Germinal center (tissue), 1 donor: ENCODE results near the gene PRR14.
"Not testable (repeated sequence)": the region's sequence is repeated elsewhere in the genome, so short reads cannot be mapped to it uniquely, and the experiment has no call there.

Experiments used
- DNase-seq: peaks from one replicate; pipeline ENCODE4 v3.0.0; 2012; ENCODE audit warnings: mixed read lengths, low spot score

PRR14 gene

DNA sequence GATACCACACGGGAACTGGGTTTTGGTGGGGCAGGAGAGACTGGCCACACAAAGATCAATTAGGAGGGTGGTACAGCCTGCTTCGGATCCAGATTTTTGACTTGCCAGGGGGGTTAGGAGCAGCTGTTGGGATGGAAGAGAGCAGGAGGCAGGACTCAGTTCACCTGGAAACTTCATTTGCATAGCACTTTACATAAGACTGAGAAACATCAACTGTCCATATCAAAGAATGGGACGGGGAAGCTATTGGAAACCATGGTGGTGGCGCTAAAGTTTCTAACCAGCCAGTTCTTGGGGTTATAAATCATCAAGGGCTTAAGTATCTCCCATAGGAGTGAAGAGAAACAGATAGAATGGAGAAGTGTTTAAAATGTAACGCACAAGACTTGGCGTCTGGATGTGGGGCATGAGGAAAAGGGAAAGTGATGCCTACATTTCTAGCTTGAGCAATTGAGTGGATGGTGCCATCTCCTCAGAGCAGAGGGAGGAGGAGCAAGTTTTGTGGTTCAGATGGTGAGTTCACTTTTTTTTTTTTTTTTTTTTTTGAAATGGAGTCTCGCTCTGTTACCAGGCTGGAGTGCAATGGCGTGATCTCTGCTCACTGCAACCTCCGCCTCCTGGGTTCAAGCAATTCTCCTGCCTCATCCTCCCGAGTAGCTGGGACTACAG is 41.8 kb downstream of the PRR14 start:
- DNase-seq = no peak

DNA sequence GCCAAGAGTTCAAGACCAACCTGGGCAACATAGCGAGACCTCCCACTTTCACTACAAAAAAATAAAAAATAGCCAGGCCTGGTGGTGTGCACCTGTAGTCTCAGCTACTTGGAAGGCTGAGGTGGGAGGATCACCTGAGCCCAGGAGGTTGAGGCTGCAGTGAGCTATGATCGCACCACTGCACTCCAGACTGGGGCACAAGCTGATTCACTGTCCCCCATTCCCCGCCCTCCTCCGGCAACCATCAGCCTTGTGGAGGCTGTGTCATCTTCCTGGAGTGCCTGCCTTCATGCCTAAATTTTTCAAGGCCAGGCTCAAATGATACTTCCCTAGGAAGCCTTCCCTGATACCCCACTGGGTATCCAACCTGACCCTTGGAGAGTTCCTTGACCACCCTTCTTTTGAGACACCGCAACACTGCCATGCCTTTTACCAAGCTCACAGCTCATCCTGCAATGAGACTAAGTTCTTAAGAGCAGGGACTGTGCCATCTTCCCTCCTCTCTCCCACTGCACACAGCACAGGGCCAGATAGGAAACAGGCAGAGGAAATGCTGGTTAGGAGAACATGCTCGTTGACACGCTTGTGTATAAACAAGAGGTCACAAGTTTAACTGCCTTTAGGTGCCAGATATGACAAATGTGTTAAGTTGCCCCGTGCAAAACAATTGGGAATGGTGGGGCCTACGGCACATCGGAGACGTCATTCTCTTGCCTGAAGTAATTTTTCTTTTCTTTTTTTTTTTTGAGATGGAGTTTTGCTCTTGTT is 44.4 kb downstream of the PRR14 start:
- DNase-seq = no peak

DNA sequence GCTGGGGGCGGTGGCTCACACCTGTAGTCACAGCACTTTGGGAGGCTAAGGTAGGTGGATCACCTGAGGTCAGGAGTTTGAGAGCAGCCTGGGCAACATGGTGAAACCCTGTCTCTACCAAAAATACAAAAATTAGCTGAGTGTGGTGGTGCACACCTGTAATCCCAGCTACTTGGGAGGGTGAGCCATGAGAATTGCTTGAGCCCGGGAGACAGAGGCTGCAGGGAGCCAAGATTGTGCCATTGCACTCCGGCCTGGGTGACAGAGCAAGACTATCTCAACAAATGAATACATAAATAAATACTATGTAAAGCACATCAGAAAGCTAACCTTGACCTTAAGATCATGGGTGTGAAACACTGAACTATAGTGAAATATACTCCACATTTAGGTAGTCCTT is 45.9 kb downstream of the PRR14 start:
- not testable (repeated sequence) for DNase-seq

DNA sequence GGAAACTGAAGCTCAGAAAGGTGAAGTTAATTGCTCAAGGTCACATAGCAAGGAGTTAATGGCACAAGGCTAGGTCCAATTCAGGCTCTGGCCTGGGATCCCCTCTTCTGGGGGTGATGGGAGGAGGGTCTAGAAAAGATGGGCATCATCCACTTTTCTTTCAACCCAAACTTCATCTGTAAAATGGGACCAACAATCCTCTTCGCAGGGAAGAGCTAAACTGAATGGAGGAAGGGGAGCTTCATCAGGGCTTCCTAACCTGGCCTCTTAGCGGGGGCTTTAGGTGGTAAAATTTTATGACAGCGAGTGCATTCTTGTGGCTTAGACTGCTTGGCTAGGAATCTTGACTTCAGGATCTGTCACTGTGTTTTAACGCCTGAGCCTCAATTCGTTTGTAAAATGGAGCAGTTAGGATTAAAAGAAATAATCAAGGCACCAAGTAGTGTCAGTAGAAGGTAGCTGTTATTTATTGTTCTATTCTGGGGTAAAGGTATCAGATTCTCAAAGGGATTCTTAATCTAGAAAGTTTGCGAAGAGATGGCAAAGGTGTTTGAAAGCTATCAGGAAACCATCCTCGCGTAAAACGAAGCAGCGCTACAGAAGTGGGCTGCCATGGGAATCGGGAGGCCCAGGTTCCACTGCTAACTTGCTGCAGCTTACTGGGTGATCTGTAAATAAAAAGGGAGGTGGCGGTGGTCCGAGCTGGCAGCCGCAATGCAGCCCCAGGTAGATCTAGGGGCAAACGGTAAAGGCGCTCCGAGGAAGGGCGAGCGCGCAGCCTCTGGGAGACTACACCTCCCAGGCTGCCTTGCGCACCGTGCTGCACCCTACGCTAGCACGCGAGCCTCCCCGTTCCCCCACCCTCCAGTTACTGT is 46.7 kb downstream of the PRR14 start:
- peak; percentile 92 for DNase-seq

DNA sequence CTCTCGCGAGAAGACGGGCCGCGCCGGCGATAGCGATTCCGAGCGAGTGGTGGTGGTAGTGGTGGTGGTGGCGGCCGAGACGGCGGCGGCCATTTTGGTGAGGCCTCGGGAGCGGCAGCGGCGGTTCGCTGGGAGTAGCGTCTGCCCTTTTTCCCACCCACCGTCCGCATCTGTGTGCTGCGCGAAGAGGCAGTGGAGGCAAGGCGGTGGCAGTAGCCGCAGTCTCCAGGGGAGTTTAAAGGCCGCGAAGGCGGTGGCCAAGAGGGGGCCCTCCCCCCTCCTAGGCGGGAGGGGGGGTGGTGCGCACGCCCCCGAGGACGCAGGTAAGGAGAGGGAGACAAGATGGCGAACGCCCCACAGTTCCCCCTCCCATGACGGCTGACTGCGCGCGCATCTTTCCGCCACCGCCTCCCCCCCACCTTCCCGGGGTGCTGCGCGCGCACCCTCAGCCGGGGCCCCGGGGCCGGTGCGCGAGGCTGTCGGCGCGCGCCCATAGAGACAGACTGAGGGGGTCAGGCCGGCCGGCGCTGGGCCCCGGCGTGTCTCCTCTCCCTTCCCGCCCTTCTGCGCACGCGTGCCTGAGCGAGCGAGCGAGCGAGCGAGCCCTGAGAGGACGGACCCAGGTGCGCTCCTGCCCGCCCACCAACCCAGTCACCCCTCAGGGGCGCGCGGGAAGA is 47.5 kb downstream of the PRR14 start:
- peak; percentile 100 for DNase-seq

DNA sequence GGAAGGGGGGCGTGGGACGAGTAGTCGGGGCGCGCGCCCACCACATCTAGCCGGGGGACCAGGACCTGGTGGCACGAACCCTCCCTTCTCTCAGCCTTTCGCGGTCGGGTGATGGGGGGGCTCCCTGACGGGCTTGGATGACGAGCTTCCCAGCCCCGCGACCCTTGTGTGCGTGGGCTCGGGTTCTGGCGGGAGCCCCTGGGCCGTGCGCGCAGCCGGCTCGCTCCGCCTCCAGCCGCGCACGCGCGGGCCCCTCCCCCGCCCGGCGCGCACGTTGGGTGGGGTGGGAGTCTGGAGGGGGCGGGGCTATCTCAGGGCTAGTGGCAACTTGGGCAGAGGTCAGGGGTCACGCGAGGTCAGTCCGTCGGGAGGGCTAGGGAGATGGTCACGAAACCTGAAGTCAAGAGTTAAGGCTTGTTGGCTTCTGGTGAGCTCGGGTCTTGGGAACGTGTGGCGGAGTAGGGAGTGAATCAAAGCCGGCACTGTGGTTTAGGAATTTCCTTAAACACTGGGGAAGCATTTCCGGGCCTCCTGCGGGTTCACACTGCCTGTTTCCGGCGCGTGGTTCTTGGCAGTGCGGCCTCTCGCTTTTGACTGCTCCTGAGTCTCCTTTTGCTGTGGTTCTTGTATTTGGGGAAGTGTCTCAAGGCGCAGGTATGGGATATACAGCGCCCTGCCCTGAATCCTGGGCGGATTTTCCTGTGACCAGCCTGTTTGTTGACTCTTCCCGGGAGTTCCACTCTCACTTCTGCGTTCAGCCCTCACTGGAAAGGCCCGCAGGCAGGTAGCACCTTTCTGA is 48.3 kb downstream of the PRR14 start, which contains the start of gene SRCAP:
SRCAP (plus strand) TSS at position 356 of the 799 bp plus-strand sequence. CDS start 1,654 bp downstream, outside the sequence.
- peak; percentile 85 for DNase-seq

DNA sequence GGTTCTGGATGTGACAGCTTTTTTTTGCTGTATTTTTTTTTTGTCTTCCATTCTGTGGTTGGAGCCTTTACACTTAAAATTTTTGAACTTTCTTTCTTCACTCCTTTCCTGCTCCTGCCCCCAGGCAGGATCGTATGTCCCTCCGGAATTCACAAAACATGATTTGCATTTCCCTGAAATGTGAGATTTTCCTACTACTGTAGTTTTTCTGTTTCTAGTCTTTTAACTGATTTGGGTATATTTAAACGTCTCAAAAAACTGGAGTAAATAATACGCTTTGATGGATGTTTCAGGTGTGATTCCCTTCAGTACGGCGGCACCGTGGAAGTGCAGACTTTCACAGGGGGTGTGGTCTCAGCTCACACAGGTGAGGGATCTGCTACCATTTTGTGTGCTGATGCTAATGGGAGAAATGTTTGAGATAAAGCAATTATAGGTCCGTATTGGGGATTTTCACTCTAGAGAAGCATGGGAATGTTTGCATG is 48.9 kb downstream of the PRR14 start:
- DNase-seq = no peak

DNA sequence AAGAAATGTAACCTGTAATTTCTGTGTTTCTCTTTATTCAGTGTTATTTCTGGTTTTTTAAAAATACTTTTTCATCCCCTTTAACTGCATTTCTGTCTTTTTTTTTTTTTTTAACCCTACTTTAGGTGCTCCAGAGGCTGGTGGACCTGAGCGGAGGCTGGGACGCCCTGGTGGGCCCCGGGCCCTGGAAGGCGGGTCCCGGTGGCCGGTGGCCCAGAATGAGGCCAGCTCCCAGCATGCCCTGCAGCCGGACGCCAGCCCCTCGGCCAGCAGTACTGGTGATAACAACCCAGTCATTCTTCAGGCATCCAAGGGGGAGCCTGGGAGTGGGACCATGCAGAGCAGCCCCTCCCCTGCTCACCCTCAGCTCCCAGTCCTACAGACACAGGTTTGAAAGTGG is 49.7 kb downstream of the PRR14 start:
- DNase-seq = no peak

DNA sequence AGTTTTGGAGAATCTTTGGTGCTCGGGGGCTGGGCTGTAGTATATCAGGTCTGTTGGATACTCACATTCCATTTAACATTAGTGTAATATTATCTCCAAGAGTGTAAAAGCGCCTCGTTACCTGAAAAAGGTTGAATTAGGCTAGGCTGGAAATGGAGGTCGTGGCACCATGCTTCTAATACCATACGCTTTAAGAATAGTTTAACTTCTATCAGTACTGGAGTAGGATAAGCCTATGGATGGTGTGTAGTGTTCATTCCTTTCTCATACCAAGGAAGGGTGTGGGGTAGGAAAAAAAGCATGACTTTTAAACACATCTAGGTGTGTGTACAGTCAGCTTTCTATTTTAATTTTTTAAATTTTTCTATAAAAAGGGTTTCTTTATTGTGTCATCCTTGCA is 50.2 kb downstream of the PRR14 start:
- DNase-seq = no peak

DNA sequence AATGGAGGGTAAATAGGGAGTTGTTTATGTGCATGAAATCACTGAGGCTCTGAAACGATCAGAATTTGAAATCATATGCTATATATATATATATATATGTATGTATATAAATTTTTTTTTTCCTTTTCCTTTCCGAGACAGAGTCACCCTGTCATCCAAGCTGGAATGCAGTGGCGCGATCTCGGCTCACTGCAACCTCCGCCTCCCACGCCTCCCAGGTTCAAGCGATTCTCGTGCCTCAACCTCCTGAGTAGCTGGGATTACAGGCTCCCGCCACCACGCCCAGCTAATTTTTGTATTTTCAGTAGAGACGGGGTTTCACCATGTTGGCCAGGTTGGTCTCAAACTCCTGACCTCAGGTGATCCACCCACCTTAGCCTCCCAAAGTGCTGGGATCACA is 52.3 kb downstream of the PRR14 start:
- not testable (repeated sequence) for DNase-seq

DNA sequence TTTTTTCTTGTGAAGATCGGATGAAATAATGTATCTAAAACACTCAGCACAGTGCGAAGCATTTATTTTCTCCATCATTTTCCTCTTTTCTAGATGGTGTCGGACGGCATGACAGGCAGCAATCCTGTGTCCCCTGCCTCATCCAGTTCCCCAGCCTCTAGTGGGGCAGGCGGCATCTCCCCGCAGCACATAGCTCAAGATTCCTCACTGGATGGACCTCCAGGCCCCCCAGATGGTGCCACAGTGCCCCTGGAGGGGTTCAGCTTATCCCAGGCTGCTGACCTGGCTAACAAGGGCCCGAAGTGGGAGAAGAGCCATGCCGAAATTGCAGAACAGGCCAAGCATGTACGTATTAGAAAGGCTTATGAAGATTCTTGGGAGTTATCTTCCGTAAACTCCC is 53.2 kb downstream of the PRR14 start:
- no peak for DNase-seq
